GM18526 (cell line): ENCODE results near the gene PDGFRB.

Experiments used
- POLR2A ChIP-seq: IDR thresholded peaks from 3 replicates; pipeline ENCODE4 v1.6.1; 2011; ENCODE audit not compliant: insufficient read length; ENCODE audit errors: extremely low read depth

PDGFRB gene

DNA sequence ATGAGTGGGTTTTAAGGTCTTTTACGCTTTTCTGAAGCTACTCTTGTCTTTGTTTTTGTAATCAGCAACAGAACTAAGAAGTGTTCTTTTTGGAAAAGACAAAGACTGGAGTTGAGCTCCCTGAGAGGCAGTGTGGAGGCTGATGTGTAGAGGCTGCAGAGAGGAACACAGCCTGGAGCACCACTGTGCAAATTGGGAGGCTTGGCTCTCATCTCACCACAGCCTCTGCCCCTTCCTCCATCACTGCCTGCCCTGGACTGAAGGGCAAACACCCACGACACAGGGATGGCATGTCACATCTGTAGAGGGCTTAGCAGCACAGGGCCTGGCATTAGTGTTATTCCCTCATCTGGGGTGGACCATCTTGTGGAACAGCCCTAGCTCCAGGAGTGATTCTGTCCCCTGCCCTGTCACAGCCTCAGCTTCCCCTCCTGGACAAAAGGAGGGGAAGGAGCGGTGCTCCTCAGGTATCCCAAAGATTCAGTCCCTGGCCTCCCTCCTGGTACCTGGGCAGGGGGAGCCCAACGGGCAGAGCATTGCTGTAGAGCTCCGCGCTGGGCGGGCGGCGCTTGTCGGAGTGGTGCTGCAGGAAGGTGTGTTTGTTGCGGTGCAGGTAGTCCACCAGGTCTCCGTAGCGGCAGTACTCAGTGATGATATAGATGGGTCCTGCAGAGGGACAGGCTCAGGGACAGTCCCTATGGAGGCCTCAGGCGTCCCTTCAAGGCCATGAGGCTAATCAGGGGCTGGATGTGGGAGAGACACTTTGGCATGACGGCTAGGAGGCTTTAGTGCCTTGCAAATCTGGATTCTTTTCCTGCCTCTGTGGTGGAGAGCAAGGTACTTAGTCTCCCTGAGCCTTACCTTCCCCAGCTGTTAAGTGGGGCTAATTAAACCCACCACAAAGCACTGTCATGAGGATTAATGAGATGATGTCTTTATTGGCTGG lies 32.8 kb downstream of the PDGFRB start:
- TF ChIP-seq POLR2A = no peak

- no peak for TF ChIP-seq POLR2A
Observed at GRCh38 chr5:150122158-150122510, 33.5 kb downstream of the PDGFRB start.

DNA sequence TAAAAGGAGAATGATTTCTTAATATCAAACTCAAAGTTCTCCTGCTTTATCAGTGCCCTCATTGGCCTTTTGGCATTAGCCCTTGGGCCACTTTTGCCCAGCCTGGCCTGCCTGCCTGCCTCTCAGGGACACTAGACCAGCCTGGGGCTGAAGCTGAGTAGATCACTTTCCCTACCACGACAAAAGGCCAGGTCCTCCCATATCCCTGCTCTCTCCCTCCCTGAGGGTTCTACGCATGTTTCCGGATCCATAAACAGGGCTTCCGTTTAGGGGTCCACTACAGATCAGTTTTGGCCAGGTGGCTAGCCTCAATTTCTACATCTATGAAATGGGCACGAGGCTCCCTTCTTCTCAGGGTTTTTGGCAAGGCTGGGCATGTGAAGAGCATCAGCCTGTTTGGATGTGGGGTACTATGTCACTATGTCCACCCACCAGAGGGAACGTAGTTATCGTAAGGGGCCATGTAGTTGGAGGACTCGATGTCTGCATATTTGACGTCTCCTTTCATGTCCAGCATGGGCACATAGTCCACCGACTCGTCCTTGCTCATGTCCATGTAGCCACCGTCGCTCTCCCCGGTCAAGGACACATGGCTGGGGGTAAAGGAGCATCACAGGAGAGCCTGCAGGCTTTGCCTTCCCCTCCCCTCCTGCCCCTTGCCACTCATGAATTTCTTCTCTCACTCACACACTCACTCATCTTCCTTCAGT lies 34.0 kb downstream of the PDGFRB start:
- TF ChIP-seq POLR2A = no peak

GRCh38 chr5:150120617-150121447 lies 34.8 kb downstream of the PDGFRB start:
- no peak for TF ChIP-seq POLR2A

DNA sequence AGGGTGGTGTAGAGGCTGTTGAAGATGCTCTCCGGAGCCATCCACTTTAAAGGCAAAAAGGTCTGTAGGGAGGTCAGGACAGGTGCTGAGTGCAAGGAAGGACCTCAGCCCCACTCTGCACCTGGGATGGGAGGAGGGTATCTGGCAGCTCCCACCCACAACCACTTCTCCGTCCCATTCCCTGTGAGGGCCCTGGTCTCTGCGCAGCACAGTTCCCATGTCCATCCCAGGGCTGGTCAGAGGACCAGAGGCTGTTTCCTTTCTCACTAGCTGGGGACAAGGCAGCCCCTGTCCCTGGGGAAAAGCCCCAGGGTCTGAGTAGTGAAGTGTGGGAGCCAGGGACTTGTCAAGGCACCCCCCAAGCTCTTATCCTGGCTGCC lies 35.6 kb downstream of the PDGFRB start:
- TF ChIP-seq POLR2A = no peak

- no peak for TF ChIP-seq POLR2A
Observed at GRCh38 chr5:150119421-150120061, 36.1 kb downstream of the PDGFRB start.

- TF ChIP-seq POLR2A = no peak
Observed at GRCh38 chr5:150118561-150119229, 37.0 kb downstream of the PDGFRB start.

DNA sequence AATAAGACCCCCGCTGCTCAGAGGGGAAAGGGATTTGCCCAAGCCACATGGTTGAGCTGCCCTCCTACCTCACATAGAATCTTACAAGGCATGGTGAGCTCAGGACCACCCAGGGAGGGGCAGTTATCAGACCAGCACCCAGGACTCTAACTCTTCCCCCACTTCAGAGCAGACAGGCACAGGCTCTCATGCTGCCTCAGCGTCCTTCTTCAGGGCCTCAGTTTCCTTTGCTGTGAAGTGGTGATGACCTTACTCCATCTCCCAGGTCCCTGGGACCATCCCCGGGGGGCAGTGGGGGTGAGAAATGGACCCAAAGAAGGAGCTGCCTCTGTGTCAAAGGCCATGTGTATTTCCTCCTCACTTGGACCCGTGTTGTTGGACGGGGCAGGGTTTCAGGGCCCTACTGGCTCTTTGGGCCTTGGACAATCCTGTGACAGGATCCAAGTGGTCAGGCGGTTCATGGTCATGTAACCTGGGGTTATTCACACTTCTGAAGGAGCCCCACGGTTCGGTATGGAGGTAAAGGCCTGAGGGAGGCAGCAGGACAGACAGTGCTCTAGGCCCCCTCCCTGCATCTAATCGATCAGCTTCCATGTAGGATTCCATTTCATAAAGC lies 37.6 kb downstream of the PDGFRB start:
- no peak for TF ChIP-seq POLR2A

DNA sequence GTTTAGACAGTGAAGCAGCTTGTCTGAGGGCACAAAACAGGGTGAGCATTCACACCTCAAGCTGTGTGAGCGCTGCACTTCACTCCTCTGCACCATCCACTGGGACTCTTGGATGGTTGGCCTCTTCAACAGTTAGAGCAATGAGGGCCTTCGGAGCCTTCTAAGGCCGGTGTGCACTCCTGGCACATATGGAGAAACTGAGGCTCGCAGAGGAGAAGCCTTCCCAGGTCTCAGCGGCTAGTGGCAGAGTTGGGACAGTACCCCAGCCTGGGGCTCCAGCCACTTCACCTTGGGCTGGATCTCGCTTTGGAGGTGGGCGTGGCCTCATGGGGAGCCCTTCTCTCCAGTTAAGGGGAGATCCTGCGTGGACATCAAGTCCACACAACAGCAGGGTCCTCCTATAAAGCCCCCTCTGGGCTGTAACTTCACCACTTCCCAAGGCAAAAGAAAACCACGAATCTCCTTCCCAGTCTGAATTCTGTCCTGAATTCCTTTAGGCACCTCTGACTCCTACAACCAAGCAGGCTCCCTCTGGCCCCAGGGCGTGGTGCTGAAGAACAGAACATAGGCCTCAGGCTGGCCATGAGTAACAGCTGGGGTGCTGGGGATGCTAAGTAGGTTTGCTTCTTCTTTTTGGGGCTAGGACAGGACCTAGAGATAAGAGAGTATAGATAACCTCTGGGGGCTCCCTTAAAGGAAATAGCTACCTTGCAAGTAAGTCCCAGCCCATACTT lies 38.8 kb downstream of the PDGFRB start:
- TF ChIP-seq POLR2A = no peak

DNA sequence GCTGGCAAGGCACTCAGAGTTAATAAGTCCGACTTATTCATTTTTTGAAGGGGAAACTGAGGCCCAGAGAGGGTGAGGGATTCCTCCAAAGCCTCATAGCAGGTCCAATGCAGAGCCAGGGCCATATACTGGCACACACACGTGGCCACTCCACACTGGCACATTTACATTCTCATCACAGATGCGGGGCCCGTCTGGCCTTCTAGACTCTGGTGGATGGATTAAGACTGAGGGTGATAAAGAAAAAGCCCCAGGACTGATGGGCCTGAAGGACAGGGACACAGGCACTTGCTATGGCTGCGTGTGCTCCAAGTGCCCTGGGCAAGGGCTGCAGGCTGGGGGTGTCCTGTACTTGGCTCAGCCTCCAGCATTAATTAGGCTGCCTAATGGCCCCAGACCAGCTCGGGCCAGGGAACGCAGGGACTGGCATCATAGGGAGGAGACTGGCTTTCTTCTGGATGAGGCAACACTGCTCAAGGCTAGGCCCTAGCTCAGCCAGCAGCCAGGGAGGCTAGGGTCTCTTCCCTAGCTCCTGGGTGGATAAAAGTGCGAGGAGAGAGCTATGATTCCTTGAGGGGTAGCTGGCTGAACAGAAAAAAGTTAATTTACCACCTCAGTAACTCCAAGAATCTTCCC lies 40.8 kb downstream of the PDGFRB start:
- no peak for TF ChIP-seq POLR2A

- TF ChIP-seq POLR2A = no peak
Observed at GRCh38 chr5:150114102-150114641, 41.5 kb downstream of the PDGFRB start.

DNA sequence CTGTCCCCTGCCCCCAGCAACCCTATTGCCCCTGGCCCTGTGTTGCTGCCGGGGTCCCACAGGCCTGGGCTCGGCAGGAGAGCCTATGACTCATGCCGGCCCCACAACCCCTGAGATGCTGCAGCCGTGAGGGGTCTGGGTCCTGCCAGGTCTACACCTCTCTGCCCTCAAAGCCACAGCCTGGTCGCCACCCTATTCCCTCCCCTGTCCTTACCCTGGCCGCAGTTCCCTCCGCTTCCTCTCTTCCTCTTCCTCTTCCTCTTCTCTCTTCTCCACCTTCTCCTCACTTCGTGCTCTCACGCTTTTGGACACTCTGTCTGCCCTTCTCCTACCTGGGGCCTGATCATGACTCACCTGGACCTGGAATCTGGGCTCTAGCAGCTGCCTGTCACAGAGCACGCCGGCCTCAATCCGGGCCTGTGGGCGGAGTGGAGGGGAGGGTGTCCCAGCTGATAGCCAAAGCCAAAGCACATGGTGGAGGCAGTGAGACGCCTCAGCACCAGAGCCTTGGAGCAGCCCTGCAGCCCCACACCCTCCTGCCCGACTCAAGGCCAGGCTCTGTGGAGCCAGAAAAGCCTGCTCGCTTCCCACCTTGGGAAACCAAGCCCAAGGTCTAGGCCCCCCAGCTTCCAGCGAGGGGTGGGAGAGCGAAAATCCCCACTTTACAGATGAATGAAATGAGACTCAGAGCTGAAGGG lies 42.4 kb downstream of the PDGFRB start:
- no peak for TF ChIP-seq POLR2A
